ENCODE results near the gene VMAC.

The VMAC gene

DNA sequence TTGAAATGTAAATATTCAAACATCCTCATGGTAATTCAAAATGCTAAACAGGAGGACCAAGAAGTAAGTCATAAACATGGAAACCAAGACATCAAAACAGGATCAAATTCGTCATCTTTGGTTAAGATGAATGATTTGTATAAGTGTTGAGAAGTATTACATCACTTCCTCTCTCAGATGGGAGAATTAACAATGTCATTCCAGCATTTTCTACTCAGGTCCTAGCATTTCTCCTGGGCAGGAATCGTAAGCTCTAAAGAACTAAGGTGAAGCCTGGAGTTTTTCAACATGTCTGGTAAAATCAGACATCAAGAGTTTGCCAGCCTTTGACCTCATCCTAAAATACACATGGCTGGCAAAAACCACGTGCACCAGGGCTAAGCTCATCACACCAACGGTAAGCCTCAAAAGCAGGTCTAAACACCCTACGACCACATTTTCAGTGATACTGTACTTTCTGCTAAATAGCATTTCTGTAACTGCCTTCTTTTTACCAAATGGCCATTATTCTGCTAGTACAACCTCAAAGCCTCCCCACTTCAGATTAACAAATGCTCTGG, 48.4 kb downstream of the VMAC start:
- DNase-seq (ENCODE audit: extremely low read depth, low read depth) = no peak
- H3K4me3 ChIP-seq (replicated peaks; ENCODE audit: low read depth, low read length) = no peak overlapping the region
- TF ChIP-seq, protein P1, sequence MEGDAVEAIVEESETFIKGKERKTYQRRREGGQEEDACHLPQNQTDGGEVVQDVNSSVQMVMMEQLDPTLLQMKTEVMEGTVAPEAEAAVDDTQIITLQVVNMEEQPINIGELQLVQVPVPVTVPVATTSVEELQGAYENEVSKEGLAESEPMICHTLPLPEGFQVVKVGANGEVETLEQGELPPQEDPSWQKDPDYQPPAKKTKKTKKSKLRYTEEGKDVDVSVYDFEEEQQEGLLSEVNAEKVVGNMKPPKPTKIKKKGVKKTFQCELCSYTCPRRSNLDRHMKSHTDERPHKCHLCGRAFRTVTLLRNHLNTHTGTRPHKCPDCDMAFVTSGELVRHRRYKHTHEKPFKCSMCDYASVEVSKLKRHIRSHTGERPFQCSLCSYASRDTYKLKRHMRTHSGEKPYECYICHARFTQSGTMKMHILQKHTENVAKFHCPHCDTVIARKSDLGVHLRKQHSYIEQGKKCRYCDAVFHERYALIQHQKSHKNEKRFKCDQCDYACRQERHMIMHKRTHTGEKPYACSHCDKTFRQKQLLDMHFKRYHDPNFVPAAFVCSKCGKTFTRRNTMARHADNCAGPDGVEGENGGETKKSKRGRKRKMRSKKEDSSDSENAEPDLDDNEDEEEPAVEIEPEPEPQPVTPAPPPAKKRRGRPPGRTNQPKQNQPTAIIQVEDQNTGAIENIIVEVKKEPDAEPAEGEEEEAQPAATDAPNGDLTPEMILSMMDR (IDR thresholded peaks at IDR 0.05; ENCODE audit: low read depth, low read length, missing control alignments) = no peak

DNA sequence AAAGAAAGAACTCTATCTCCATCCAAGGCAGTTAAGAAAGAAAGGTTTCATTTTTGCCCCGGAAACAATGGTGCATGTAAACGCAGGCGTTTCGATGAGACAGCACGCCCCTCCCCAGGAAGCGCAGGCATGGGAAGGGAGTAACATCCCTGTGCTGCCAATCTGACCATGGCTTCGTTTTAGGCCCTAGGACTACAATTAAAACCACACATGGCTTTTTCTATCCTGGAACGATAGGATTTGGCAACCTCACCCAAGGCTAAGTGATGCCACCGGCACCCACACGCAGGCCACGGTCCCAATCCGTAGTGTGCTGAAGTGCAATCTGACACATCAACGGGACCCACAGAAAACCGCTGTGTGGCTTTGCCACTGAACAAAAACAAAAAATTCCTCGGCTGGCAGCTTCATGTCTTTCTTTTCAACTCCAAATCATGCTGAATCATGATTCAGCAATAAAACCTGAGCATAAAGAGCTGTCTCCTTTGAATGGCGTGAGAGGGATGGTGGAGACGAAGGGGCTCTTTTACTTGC, 49.1 kb downstream of the VMAC start:
- no peak overlapping the region for H3K4me3 ChIP-seq (replicated peaks; ENCODE audit: low read depth, low read length)
- TF ChIP-seq, protein P1 (IDR thresholded peaks at IDR 0.05; ENCODE audit: low read depth, low read length, missing control alignments) = no peak
- no peak for DNase-seq (ENCODE audit: extremely low read depth, low read depth)

DNA sequence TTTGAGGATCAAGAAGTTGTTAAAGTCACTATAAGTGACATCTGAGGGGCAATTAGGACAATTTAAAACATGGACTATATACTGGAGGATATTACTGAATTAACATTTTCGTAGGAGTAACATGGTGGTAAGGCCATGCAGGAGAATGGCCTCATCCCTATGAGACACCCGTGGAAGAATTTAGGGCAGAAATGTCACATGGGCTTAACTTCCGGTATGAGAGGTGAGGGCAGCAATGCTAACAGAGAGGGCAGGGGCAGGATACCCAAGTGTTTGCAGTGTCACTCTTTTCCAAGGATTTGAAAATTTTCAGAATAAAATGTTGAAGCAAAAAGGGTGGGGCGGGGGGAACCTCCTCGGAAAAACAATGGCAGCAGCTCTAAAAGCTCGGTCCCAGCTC, 49.6 kb downstream of the VMAC start:
- no peak for DNase-seq (ENCODE audit: extremely low read depth, low read depth)
- TF ChIP-seq, protein P1 (IDR thresholded peaks at IDR 0.05; ENCODE audit: low read depth, low read length, missing control alignments) = no peak
- H3K4me3 ChIP-seq (replicated peaks; ENCODE audit: low read depth, low read length) = no peak overlapping the region

DNA sequence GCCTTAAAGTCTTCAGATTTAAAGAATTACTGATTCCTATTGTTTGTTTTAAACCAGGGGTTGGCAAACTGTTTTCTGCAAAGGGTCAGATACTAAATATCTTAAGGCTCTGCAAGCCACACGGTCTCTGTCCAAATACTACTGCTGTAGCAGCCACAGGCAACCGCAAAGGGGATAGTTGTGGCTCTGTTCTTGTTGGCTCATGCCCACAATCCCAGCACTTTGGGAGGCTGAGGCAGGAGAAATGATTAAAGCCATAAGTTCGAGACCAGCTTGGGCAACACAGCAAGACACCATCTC, 50.9 kb downstream of the VMAC start:
- no peak overlapping the region for H3K4me3 ChIP-seq (replicated peaks; ENCODE audit: low read depth, low read length)
- TF ChIP-seq, protein P1 (IDR thresholded peaks at IDR 0.05; ENCODE audit: low read depth, low read length, missing control alignments) = no peak
- DNase-seq (ENCODE audit: extremely low read depth, low read depth) = no peak

DNA sequence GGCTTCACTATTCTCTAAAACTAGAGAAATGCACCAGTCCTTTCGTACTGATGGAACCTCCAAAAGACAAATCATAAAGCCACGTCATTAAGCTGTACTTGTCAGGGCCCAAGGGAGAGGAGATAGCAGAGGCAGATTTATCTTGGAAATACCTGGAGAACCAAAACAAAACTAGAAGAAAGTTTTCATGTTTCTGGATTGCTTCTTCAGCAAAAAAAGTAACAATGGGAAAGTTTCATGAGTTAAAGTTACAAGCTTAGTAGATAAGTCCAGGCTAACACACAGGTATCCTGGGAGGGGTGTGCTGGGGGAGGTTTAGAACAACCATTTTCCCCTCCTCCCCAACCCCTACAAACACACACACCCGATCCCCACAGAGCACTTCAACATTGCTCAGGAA, 51.7 kb downstream of the VMAC start:
- no peak overlapping the region for H3K4me3 ChIP-seq (replicated peaks; ENCODE audit: low read depth, low read length)
- TF ChIP-seq, protein P1 (IDR thresholded peaks at IDR 0.05; ENCODE audit: low read depth, low read length, missing control alignments) = no peak
- DNase-seq (ENCODE audit: extremely low read depth, low read depth) = no peak

DNA sequence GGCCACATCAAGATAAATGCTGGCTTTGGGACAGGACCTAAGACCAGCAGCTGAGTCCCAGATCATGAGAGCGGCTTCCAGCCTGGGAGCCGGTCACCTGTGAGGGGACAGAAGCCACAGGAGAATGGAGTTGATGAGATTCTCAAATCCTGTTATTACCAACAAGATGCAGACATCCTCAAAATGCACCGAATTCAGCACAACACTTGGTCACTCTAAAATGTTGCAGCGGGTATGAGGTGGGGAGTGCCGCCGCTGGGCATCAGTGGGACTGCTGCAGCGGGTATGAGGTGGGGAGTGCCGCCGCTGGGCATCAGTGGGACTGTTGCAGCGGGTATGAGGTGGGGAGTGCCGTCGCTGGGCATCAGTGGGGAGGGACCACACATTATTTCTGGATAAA, 52.1 kb downstream of the VMAC start:
- TF ChIP-seq, protein P1 (IDR thresholded peaks at IDR 0.05; ENCODE audit: low read depth, low read length, missing control alignments) = no peak
- H3K4me3 ChIP-seq (replicated peaks; ENCODE audit: low read depth, low read length) = no peak overlapping the region
- no peak for DNase-seq (ENCODE audit: extremely low read depth, low read depth)

DNA sequence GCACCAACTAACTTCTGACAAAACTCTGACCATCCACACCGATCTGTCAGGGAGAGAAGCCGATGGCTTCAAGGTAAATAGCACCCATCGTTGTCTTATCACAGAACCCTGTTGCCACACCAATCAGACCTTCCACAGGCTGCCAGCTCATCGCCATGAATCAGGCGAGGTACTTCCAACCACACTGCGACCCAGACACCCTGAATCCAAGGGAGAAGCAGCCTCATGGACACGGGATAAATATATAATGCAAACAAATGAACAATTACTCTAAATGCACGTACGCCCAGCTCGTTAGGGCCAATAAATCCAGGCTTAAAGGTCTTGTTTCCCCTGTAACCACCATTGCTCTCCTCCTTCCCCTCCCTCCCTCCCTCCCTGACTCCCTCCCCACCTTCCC, 52.5 kb downstream of the VMAC start:
- TF ChIP-seq, protein P1 (IDR thresholded peaks at IDR 0.05; ENCODE audit: low read depth, low read length, missing control alignments) = no peak
- no peak overlapping the region for H3K4me3 ChIP-seq (replicated peaks; ENCODE audit: low read depth, low read length)
- DNase-seq (ENCODE audit: extremely low read depth, low read depth) = no peak
